Endothelial cell of umbilical vein (primary cell): ENCODE data around the gene B4GALNT1.

ENCODE experiments used
- CTCF ChIP-seq, 2 donors: IDR thresholded peaks; 1 replicate in 1 of 2; 2 replicates in 1 of 2; pipeline ENCODE4 v1.5.1; 2011; ENCODE audit warnings: low read length in 2 of 2, mild to moderate bottlenecking in 2 of 2, moderate library complexity in 2 of 2, control low read depth in 1 of 2, inconsistent platforms in 1 of 2, low read depth in 1 of 2; ENCODE audit not compliant: insufficient read depth in 1 of 2; ENCODE audit errors: extremely low read depth in 1 of 2
- POLR2A ChIP-seq: IDR thresholded peaks from 2 replicates; pipeline ENCODE4 v1.6.1; 2012; ENCODE audit warnings: low read depth, mild to moderate bottlenecking, control low read depth, low read length
- POLR2AphosphoS5 ChIP-seq: IDR thresholded peaks from 2 replicates; pipeline ENCODE4 v1.6.1; 2012; ENCODE audit warnings: low read depth, mild to moderate bottlenecking, control low read depth, low read length, moderate library complexity; ENCODE audit not compliant: insufficient read depth

GRCh38 chr12:57593187-57593586, 39.8 kb downstream of the B4GALNT1 start:
- TF ChIP-seq CTCF (IDR thresholded peaks at IDR 0.05; ENCODE audit: extremely low read depth in 1 of 2, insufficient read depth in 1 of 2, low read depth in 1 of 2, low read length in 2 of 2) (no peak), POLR2A (no peak), POLR2AphosphoS5 (no peak)
